Body of pancreas (tissue), 4 donors: ENCODE measurements around the gene AKAP6. TPM values are rescaled to one million over a fixed set of nuclear protein-coding genes. Genes with fewer than 3 reads are reported as not detected.
"Not testable (repeated sequence)": the region's sequence is repeated elsewhere in the genome, so short reads cannot be mapped to it uniquely, and the experiment has no call there.

Experiments used
- ATAC-seq: fragments of 150-250 bp; one replicate; pipeline ENCODE4 v1.9.1; 2016
- DNase-seq, 4 donors: peaks; one replicate each; pipeline ENCODE4 v3.0.0-alpha.2; 2019
- H3K27ac ChIP-seq, 4 donors: fragments of 200-600 bp; sonication (generic); 1 replicate in 3 of 4; 2 replicates in 1 of 4; pipeline versions ENCODE4 v1.5.1 to v1.6.1; 2016 to 2019; ENCODE audit warnings: mild to moderate bottlenecking in 1 of 4, mixed read lengths in 1 of 4, moderate library complexity in 1 of 4
- H3K27me3 ChIP-seq, 2 donors: fragments of 200-600 bp; sonication (generic); one replicate each; pipeline ENCODE4 v1.6.0; 2016; ENCODE audit warnings: mild to moderate bottlenecking in 1 of 2
- H3K36me3 ChIP-seq, 2 donors: fragments of 200-600 bp; sonication (generic); replicated peaks in 1 of 2; 2 replicates each; pipeline ENCODE4 v1.5.1; 2016; ENCODE audit warnings: low read depth in 2 of 2; ENCODE audit not compliant: insufficient read depth in 1 of 2
- H3K4me1 ChIP-seq: fragments of 200-600 bp; sonication (generic); one replicate; pipeline ENCODE4 v1.6.0; 2016
- H3K4me3 ChIP-seq, 2 donors: fragments of 200-600 bp; sonication (generic); 1 replicate in 1 of 2; 2 replicates in 1 of 2; pipeline ENCODE4 v1.5.1; 2016 to 2019
- H3K9me3 ChIP-seq, 3 donors: fragments of 200-600 bp; sonication (generic); 1 replicate in 2 of 3; 2 replicates in 1 of 3; pipeline ENCODE4 v1.5.1; 2016
- POLR2A ChIP-seq, 3 donors: fragments of 450-650 bp; IDR thresholded peaks; one replicate each; pipeline ENCODE4 v1.6.1; 2016; ENCODE audit warnings: antibody characterized with exemption in 3 of 3, mild to moderate bottlenecking in 2 of 3
- WGBS, 2 donors: methylation state at CpG; one replicate each; pipeline ENCODE4 v1.1.5; 2017; 5-methylcytosine and 5-hydroxymethylcytosine counted together
- intact Hi-C: fragments of 100-400 bp; cut with DNase I; formaldehyde crosslinking; loops from one replicate; pipeline ENCODE4 v1.15.1; 2023
- total RNA-seq, 2 donors: library from RNA; depleted of rRNA; stranded (reverse); fragments of >200 nt; gene quantifications; one replicate each; pipeline ENCODE4 v1.1.0, GENCODE V29; 2016
- TF ChIP-seq, protein P1 (sequence below), 7 experiments: fragments of 450-650 bp in 4 of 7; fragments of 200-600 bp in 3 of 7; sonication (generic) in 3 of 7; IDR thresholded peaks; one replicate each; pipeline ENCODE4 v1.5.1; 2016 to 2019; ENCODE audit warnings: antibody characterized with exemption in 7 of 7

Gene AKAP6
- total RNA-seq, 2 donors from 2014 or later: 2.0 to 2.9 TPM

DNA sequence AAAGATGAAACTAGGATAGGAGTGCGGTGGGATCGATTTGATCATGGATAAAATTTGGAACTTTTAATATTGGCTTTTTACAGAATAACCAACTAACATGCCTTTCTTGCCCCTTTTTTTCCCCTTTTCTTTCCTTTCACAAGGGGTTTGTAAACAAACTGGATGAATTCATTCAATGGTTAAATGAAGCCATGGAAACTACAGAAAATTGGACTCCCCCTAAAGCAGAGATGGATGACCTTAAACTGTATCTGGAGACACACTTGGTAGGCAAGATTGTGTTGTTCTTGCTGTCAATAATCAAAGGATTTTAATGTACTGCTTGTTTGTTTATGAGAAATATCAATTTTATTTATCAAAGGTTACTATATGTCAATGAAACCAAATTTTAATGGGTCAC is 247.9 kb downstream of the AKAP6 start:
- 73 to 87% methylated on average over 2 of the region's 2 CpGs for WGBS, 2 donors
- intact Hi-C loops: loop anchor here (5.0 kb wide), 1 partner anchor 1215 kb away; no protein-coding TSS in a partner anchor
- Histone ChIP-seq H3K36me3 (no peaks in the 10 kb centered on the region), H3K27me3 (no peaks in the 10 kb centered on the region), H3K27ac (no peak overlapping the region), H3K9me3 (no peaks in the 10 kb centered on the region), H3K4me1 (peaks cover 10% of the 10 kb centered on the region), H3K4me3 (no peak overlapping the region)
- TF ChIP-seq POLR2A (IDR thresholded peaks at IDR 0.05): no peak
- TF ChIP-seq, protein P1, sequence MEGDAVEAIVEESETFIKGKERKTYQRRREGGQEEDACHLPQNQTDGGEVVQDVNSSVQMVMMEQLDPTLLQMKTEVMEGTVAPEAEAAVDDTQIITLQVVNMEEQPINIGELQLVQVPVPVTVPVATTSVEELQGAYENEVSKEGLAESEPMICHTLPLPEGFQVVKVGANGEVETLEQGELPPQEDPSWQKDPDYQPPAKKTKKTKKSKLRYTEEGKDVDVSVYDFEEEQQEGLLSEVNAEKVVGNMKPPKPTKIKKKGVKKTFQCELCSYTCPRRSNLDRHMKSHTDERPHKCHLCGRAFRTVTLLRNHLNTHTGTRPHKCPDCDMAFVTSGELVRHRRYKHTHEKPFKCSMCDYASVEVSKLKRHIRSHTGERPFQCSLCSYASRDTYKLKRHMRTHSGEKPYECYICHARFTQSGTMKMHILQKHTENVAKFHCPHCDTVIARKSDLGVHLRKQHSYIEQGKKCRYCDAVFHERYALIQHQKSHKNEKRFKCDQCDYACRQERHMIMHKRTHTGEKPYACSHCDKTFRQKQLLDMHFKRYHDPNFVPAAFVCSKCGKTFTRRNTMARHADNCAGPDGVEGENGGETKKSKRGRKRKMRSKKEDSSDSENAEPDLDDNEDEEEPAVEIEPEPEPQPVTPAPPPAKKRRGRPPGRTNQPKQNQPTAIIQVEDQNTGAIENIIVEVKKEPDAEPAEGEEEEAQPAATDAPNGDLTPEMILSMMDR (IDR thresholded peaks at IDR 0.05): no peak
- DNase-seq (no peak), ATAC-seq (no peak)

DNA sequence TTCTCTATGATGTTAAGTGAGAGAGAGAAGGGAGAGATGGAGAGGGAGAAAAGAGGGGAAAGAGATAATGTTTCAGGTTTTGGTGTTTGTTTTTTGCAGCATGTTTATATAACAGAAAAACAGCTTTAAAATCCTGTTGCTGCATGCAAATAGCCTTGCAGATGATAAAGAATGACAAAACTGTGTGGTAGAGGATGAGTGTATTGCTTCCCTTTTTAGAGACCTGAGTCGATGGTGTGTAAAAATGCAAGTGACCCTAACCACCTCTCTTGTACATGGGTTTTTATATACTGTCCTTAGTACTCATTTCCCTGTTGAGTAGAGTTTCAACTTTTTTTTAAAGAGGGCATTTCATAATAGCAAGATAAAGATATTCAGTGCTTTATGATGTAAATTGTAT is 249.1 kb downstream of the AKAP6 start:
- 60 to 80% methylated on average over 1 of the region's 1 CpG for WGBS, 2 donors
- ATAC-seq (no peak), DNase-seq (no peak)
- no peaks in the 10 kb centered on the region for H3K27me3 ChIP-seq
- H3K4me3 ChIP-seq: no peak overlapping the region
- no peaks in the 10 kb centered on the region for H3K4me1 ChIP-seq
- H3K36me3 ChIP-seq: no peaks in the 10 kb centered on the region
- intact Hi-C loops: loop anchor here (5.0 kb wide), 1 partner anchor 1214 kb away; no protein-coding TSS in a partner anchor
- H3K27ac ChIP-seq: no peak overlapping the region
- TF ChIP-seq, protein P1 (IDR thresholded peaks at IDR 0.05): no peak
- TF ChIP-seq POLR2A (IDR thresholded peaks at IDR 0.05): no peak
- no peaks in the 10 kb centered on the region for H3K9me3 ChIP-seq

DNA sequence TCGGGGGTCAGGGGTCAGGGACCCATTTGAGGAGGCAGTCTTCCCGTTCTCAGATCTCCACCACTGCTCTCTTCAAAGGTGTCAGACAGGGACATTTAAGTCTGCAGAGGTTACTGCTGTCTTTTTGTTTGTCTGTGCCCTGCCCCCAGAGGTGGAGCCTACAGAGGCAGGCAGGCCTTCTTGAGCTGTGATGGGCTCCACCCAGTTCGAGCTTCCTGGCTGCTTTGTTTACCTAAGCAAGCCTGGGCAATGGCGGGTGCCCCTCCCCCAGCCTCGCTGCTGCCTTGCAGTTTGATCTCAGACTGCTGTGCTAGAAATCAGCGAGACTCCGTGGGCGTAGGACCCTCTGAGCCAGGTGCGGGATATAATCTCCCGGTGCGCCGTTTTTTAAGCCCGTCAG is 254.3 kb downstream of the AKAP6 start:
- H3K27me3 ChIP-seq, H3K9me3 ChIP-seq, H3K27ac ChIP-seq, H3K4me3 ChIP-seq, H3K36me3 ChIP-seq, intact Hi-C loops, H3K4me1 ChIP-seq, DNase-seq, ATAC-seq: not testable (repeated sequence)
- 87 to 100% methylated on average over 5 to 9 of the region's 13 CpGs for WGBS, 2 donors

DNA sequence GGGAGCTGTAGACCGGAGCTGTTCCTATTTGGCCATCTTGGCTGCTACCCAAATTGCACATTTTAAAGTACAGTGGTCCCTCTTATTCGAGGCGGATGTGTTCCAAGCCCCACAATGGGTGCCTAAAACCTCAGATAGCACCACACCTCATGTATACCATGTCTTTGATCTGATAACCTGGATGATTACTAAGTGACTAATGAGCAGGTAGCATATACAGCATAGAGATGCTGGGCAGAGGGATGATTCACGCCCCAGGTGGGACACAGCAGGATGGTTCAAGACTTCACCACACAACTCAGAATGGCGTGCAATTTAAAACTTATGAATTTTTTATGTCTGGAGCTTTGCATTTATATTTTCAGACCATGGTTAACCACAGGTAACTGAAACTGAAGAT is 255.0 kb downstream of the AKAP6 start:
- DNase-seq (no peak), ATAC-seq (no peak)
- Histone ChIP-seq H3K4me3 (no peak overlapping the region), H3K4me1 (no peaks in the 10 kb centered on the region), H3K27ac (no peak overlapping the region), H3K36me3 (no peaks in the 10 kb centered on the region), H3K27me3 (no peaks in the 10 kb centered on the region), H3K9me3 (no peaks in the 10 kb centered on the region)
- WGBS, 2 donors: 98% methylated on average over 5 of the region's 5 CpGs
- intact Hi-C loops: no loop called here
- TF ChIP-seq POLR2A (IDR thresholded peaks at IDR 0.05): no peak
- TF ChIP-seq, protein P1 (IDR thresholded peaks at IDR 0.05): no peak

DNA sequence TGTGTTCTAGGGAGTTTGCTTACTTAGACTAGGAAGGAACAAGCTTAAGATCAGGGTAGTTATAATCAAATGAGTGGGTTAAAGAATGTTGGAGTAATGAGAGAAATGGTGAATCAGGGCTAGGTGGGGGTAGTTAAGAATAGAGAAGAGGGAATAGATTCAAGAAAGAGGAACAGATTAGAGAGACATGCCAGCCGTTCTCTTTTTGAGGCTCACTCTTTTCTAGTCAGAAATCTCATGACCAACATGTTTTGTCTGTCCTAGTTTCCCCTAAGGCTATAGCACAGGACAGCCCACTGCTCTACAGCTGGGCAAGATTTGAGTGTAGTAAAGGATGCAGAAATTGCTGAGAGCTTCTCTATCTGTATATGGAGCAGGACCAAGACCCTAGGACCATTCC is 258.4 kb downstream of the AKAP6 start:
- DNase-seq: no peak
- Histone ChIP-seq H3K36me3 (no peaks in the 10 kb centered on the region), H3K9me3 (no peaks in the 10 kb centered on the region), H3K4me1 (no peaks in the 10 kb centered on the region), H3K27me3 (no peaks in the 10 kb centered on the region), H3K4me3 (no peak overlapping the region), H3K27ac (no peak overlapping the region)
- no peak for ATAC-seq
- TF ChIP-seq POLR2A (IDR thresholded peaks at IDR 0.05): no peak
- TF ChIP-seq, protein P1 (IDR thresholded peaks at IDR 0.05): no peak
- intact Hi-C loops: no loop called here
- 31 to 35% methylated on average over 1 of the region's 1 CpG for WGBS, 2 donors
